Osteocyte (in vitro differentiated cells): ENCODE results near the gene CD22. TPM values are rescaled to one million over a fixed set of nuclear protein-coding genes. Genes with fewer than 3 reads are reported as not detected.

Experiments
- DNase-seq: peaks from one replicate; pipeline ENCODE4 v3.0.0; 2021; ENCODE audit warnings: mixed read lengths; ENCODE audit not compliant: unreplicated experiment; ENCODE audit errors: extremely low spot score
- H3K27ac Mint-ChIP-seq: one replicate; pipeline ENCODE4 v1.8.0; 2021; ENCODE audit warnings: mild to moderate bottlenecking, mixed read lengths; ENCODE audit not compliant: unreplicated experiment
- H3K27me3 Mint-ChIP-seq: one replicate; pipeline ENCODE4 v1.8.0; 2021; ENCODE audit warnings: mixed read lengths; ENCODE audit not compliant: unreplicated experiment
- H3K36me3 Mint-ChIP-seq: one replicate; pipeline ENCODE4 v1.8.0; 2021; ENCODE audit warnings: mixed read lengths; ENCODE audit not compliant: unreplicated experiment
- H3K4me1 Mint-ChIP-seq: one replicate; pipeline ENCODE4 v1.8.0; 2021; ENCODE audit warnings: mixed read lengths; ENCODE audit not compliant: unreplicated experiment
- H3K4me3 Mint-ChIP-seq: one replicate; pipeline ENCODE4 v1.8.0; 2021; ENCODE audit warnings: mild to moderate bottlenecking, moderate library complexity, mixed read lengths; ENCODE audit not compliant: unreplicated experiment
- H3K9me3 Mint-ChIP-seq: one replicate; pipeline ENCODE4 v1.8.0; 2021; ENCODE audit warnings: mixed read lengths; ENCODE audit not compliant: unreplicated experiment
- total RNA-seq: library from RNA; stranded (reverse); gene quantifications from 2 replicates; pipeline ENCODE4 v1.2.1, GENCODE V29; 2021
- TF ChIP-seq, protein P1 (sequence below): fragments of 200-600 bp; sonication (generic); IDR thresholded peaks from 2 replicates; pipeline ENCODE4 v1.5.0; 2021; ENCODE audit warnings: antibody characterized with exemption, mild to moderate bottlenecking, moderate library complexity

Gene CD22
- total RNA-seq, 1 donor from 2014 or later = not detected

DNA sequence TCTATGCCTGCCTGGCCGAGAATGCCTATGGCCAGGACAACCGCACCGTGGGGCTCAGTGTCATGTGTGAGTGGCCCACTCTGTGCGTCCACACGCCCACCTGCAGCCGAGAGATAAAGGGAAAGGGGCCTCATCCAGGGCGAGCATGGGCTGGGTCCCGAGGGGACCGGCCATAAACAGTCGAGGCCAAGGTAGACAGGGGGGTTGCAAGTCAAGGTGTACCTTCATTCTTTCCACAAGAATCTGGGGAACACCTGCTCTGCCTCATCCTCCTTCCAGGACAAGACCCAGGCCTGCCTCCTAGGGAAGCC lies 28.7 kb upstream of the CD22 start:
- H3K4me3 Mint-ChIP-seq = no peak overlapping the region

DNA sequence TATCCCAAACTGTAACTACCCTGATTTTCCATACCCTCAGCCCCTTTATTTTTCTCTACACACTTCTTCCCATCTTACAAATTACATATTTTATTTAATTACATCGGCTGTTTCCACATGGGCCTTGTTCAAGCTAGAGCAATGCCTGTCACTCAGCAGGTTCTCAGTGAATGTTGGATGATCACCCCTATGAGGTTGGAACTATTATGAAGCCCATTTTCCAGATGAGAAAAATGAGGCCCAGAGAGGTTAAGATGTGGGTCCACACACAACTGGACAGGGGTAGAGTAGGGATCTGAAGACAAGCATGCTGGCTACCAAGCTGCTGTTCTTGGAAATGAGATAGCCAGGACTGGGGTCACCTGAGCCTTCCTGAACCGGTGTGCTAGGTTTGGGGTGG lies 27.0 kb upstream of the CD22 start:
- no peak for DNase-seq
- Mint-ChIP-seq H3K9me3 (no peaks in the 10 kb centered on the region), H3K27me3 (no peaks in the 10 kb centered on the region), H3K36me3 (no peaks in the 10 kb centered on the region), H3K4me3 (no peak overlapping the region), H3K27ac (no peak overlapping the region), H3K4me1 (no peaks in the 10 kb centered on the region)
- TF ChIP-seq, protein P1, sequence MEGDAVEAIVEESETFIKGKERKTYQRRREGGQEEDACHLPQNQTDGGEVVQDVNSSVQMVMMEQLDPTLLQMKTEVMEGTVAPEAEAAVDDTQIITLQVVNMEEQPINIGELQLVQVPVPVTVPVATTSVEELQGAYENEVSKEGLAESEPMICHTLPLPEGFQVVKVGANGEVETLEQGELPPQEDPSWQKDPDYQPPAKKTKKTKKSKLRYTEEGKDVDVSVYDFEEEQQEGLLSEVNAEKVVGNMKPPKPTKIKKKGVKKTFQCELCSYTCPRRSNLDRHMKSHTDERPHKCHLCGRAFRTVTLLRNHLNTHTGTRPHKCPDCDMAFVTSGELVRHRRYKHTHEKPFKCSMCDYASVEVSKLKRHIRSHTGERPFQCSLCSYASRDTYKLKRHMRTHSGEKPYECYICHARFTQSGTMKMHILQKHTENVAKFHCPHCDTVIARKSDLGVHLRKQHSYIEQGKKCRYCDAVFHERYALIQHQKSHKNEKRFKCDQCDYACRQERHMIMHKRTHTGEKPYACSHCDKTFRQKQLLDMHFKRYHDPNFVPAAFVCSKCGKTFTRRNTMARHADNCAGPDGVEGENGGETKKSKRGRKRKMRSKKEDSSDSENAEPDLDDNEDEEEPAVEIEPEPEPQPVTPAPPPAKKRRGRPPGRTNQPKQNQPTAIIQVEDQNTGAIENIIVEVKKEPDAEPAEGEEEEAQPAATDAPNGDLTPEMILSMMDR = no peak

More for the DNA sequence above, 28.7 kb upstream of the CD22 start:
- Mint-ChIP-seq H3K9me3 (no peaks in the 10 kb centered on the region), H3K27me3 (no peaks in the 10 kb centered on the region), H3K4me1 (no peaks in the 10 kb centered on the region), H3K36me3 (no peaks in the 10 kb centered on the region), H3K27ac (no peak overlapping the region)
- TF ChIP-seq, protein P1 = no peak
- no peak for DNase-seq

DNA sequence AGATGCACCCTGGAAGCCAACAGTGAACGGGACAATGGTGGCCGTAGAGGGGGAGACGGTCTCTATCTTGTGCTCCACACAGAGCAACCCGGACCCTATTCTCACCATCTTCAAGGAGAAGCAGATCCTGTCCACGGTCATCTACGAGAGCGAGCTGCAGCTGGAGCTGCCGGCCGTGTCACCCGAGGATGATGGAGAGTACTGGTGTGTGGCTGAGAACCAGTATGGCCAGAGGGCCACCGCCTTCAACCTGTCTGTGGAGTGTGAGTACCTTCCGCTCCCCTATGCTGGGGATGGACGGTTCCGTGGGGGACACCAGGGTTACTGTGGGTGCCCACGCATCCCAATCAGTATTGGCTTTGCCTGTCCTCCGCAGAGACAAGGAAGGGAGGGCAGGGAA lies 26.5 kb upstream of the CD22 start:
- TF ChIP-seq, protein P1 = no peak
- H3K4me3 Mint-ChIP-seq = no peak overlapping the region
- H3K27ac Mint-ChIP-seq = no peak overlapping the region
- H3K36me3 Mint-ChIP-seq = no peaks in the 10 kb centered on the region
- no peak for DNase-seq
- H3K27me3 Mint-ChIP-seq = no peaks in the 10 kb centered on the region
- H3K4me1 Mint-ChIP-seq = no peaks in the 10 kb centered on the region
- H3K9me3 Mint-ChIP-seq = no peaks in the 10 kb centered on the region

DNA sequence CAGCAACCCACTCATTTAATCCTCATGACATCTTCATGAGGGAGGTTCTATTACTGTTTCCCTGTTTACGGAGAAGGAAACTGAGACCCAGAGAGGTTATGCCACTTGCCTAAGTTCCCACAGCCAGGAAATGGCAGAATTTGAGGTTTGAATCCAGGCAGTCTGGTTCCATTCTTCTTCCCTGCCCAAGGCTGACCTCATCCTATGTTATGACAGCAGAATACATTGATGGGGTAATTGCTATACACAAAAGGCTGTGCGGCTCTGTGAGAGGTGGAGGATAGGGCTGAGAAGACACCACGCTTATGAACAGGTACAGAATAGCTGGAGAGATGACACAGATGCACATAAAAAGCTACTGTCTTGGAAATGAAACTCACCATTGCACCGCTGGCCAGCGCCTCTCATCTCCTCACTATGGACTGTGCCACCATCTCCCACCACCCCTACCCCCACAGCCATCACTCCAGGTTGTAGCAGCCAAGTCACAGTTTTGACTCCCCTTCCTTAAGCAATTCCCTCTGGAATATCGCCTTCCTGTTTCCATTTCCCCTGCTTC lies 25.6 kb upstream of the CD22 start:
- no peaks in the 10 kb centered on the region for H3K9me3 Mint-ChIP-seq
- H3K4me1 Mint-ChIP-seq = no peaks in the 10 kb centered on the region
- peaks cover 4% of the 10 kb centered on the region for H3K27me3 Mint-ChIP-seq
- H3K36me3 Mint-ChIP-seq = no peaks in the 10 kb centered on the region
- TF ChIP-seq, protein P1 = no peak
- DNase-seq = no peak
- no peak overlapping the region for H3K4me3 Mint-ChIP-seq
- H3K27ac Mint-ChIP-seq = no peak overlapping the region

DNA sequence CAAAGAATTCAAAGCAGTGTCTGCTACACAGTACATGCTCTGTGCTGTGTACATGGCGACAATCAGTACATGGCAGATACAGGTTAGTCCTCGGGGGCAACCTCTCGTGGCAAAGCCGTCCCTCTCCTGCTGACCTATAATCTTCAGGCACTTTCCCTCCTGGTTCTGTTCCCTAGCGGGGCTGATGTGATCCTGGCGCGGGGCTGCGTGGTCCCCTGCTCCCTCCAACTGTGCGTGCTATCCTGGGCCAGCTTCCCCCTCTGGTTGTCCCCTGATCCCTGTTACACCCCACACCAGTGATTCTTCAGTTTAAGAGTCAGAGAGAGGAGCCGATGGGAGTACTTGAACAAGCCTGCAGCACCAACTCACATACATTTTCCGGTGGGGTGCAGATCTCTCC lies 25.0 kb upstream of the CD22 start:
- Mint-ChIP-seq H3K4me1 (no peaks in the 10 kb centered on the region), H3K36me3 (no peaks in the 10 kb centered on the region), H3K4me3 (no peak overlapping the region), H3K9me3 (no peaks in the 10 kb centered on the region), H3K27me3 (peaks cover 4% of the 10 kb centered on the region), H3K27ac (no peak overlapping the region)
- no peak for DNase-seq
- TF ChIP-seq, protein P1 = no peak
